Neural progenitor cell (in vitro differentiated cells): ENCODE measurements around the gene CGREF1. TPM values are rescaled to one million over a fixed set of nuclear protein-coding genes. Genes with fewer than 3 reads are reported as not detected.
"Not testable (repeated sequence)": the region's sequence is repeated elsewhere in the genome, so short reads cannot be mapped to it uniquely, and the experiment has no call there.

ENCODE experiments used
- DNase-seq: peaks from one replicate; pipeline ENCODE4 v3.0.0-alpha.2; 2016; ENCODE audit warnings: low spot score
- H2AFZ ChIP-seq: fragments of 200-600 bp; sonication (generic); replicated peaks from 2 replicates; pipeline ENCODE4 v1.6.1; 2016; ENCODE audit warnings: antibody characterized with exemption
- H3F3A ChIP-seq: fragments of 200-600 bp; sonication (generic); 2 replicates; pipeline ENCODE4 v1.6.1; 2016; ENCODE audit warnings: antibody characterized with exemption, low read depth
- H3K27ac ChIP-seq: fragments of 200-600 bp; sonication (generic); 2 replicates; pipeline ENCODE4 v1.5.1; 2016; ENCODE audit warnings: mild to moderate bottlenecking
- H3K27me3 ChIP-seq: fragments of 200-600 bp; sonication (generic); 2 replicates; pipeline ENCODE4 v1.6.1; 2016; ENCODE audit warnings: mild to moderate bottlenecking, moderate library complexity
- H3K36me3 ChIP-seq: fragments of 200-600 bp; sonication (generic); 2 replicates; pipeline ENCODE4 v1.5.1; 2016
- H3K4me1 ChIP-seq: fragments of 200-600 bp; sonication (generic); 2 replicates; pipeline ENCODE4 v1.6.1; 2016; ENCODE audit warnings: mixed run types
- H3K4me2 ChIP-seq: fragments of 200-600 bp; sonication (generic); 2 replicates; pipeline ENCODE4 v1.6.1; 2016
- H3K4me3 ChIP-seq: fragments of 200-600 bp; sonication (generic); 2 replicates; pipeline ENCODE4 v1.5.1; 2016
- H3K79me2 ChIP-seq: fragments of 200-600 bp; sonication (generic); 2 replicates; pipeline ENCODE4 v1.6.1; 2016; ENCODE audit warnings: low read depth
- H3K9ac ChIP-seq: fragments of 200-600 bp; sonication (generic); 2 replicates; pipeline ENCODE4 v1.6.1; 2016
- H3K9me3 ChIP-seq: fragments of 200-600 bp; sonication (generic); 2 replicates; pipeline ENCODE4 v1.5.1; 2016; ENCODE audit warnings: low read depth
- H4K20me1 ChIP-seq: fragments of 200-600 bp; sonication (generic); 2 replicates; pipeline ENCODE4 v1.6.1; 2016; ENCODE audit warnings: low read depth
- H3K27ac Mint-ChIP-seq: 3 replicates; pipeline ENCODE4 v1.8.0; 2021; ENCODE audit warnings: mixed read lengths
- H3K27me3 Mint-ChIP-seq: 2 replicates; pipeline ENCODE4 v1.8.0; 2022; ENCODE audit warnings: low read depth, mild to moderate bottlenecking, inconsistent platforms, moderate library complexity, mixed read lengths; ENCODE audit not compliant: insufficient read depth
- H3K36me3 Mint-ChIP-seq: 3 replicates; pipeline ENCODE4 v1.8.0; 2021; ENCODE audit warnings: mixed read lengths
- H3K4me1 Mint-ChIP-seq: 3 replicates; pipeline ENCODE4 v1.8.0; 2021; ENCODE audit warnings: mixed read lengths
- H3K4me3 Mint-ChIP-seq: 3 replicates; pipeline ENCODE4 v1.8.0; 2021; ENCODE audit warnings: mild to moderate bottlenecking, moderate library complexity, mixed read lengths
- H3K9me3 Mint-ChIP-seq: 3 replicates; pipeline ENCODE4 v1.8.0; 2020; ENCODE audit warnings: mixed read lengths
- EZH2 ChIP-seq: fragments of 200-600 bp; sonication (generic); IDR thresholded peaks from 2 replicates; pipeline ENCODE4 v1.6.1; 2017; ENCODE audit warnings: antibody characterized with exemption, mild to moderate bottlenecking, moderate library complexity
- EZH2phosphoT487 ChIP-seq: fragments of 200-600 bp; sonication (generic); IDR thresholded peaks from 2 replicates; pipeline ENCODE4 v1.6.1; 2017; ENCODE audit warnings: antibody characterized with exemption
- total RNA-seq: library from RNA; depleted of rRNA; stranded (reverse); fragments of >200 nt; gene quantifications from 2 replicates; pipeline ENCODE4 v1.2.3, GENCODE V29; 2015; ENCODE audit warnings: low replicate concordance
- TF ChIP-seq, protein P1 (sequence below): fragments of 200-600 bp; sonication (generic); IDR thresholded peaks from 2 replicates; pipeline ENCODE4 v1.5.1; 2017; ENCODE audit warnings: antibody characterized with exemption, mild to moderate bottlenecking

Gene CGREF1
- total RNA-seq, 1 donor from 2014 or later, result 3.0 TPM

- Histone ChIP-seq H3K4me3 (no peak within 1 kb of the TSS), H2AFZ (peak within 1 kb of the TSS; percentile 70), H3K9me3 (no peaks in the 10 kb centered on the region), H3K27me3 (no peaks in the 10 kb centered on the region), H3K9ac (no peak within 1 kb of the TSS), H3K27ac (no peak within 1 kb of the TSS), H3K4me1 (peaks cover 15% of the 10 kb centered on the region), H3K36me3 (no peaks in the 10 kb centered on the region), H4K20me1 (no peaks in the 10 kb centered on the region), H3K79me2 (no peaks in the 10 kb centered on the region), H3K4me2 (peak within 1 kb of the TSS; percentile 9), H3F3A (peaks cover 11% of the 10 kb centered on the region)
- TF ChIP-seq EZH2, result no peak
- TF ChIP-seq, protein P1, sequence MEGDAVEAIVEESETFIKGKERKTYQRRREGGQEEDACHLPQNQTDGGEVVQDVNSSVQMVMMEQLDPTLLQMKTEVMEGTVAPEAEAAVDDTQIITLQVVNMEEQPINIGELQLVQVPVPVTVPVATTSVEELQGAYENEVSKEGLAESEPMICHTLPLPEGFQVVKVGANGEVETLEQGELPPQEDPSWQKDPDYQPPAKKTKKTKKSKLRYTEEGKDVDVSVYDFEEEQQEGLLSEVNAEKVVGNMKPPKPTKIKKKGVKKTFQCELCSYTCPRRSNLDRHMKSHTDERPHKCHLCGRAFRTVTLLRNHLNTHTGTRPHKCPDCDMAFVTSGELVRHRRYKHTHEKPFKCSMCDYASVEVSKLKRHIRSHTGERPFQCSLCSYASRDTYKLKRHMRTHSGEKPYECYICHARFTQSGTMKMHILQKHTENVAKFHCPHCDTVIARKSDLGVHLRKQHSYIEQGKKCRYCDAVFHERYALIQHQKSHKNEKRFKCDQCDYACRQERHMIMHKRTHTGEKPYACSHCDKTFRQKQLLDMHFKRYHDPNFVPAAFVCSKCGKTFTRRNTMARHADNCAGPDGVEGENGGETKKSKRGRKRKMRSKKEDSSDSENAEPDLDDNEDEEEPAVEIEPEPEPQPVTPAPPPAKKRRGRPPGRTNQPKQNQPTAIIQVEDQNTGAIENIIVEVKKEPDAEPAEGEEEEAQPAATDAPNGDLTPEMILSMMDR, result no peak
- no peak for TF ChIP-seq EZH2phosphoT487
- H3K27ac Mint-ChIP-seq, result peak within 1 kb of the TSS; percentile 94
- H3K27me3 Mint-ChIP-seq, result no peaks in the 10 kb centered on the region
- H3K4me3 Mint-ChIP-seq, result peak within 1 kb of the TSS; percentile 62
- DNase-seq, result peak; percentile 39
- no peaks in the 10 kb centered on the region for H3K36me3 Mint-ChIP-seq
- H3K4me1 Mint-ChIP-seq, result peaks cover 55% of the 10 kb centered on the region
- no peaks in the 10 kb centered on the region for H3K9me3 Mint-ChIP-seq
Observed at GRCh38 chr2:27078267-27079194, 40.4 kb downstream of the CGREF1 start, which contains the start of gene EMILIN1. Gene EMILIN1 (plus strand): TSS chr2:27078615. CDS start chr2:27079066, 451 bp downstream.

GRCh38 chr2:27077231-27077630 is 41.7 kb downstream of the CGREF1 start:
- H3K9me3 ChIP-seq, result no peaks in the 10 kb centered on the region

GRCh38 chr2:27076323-27076722 is 42.6 kb downstream of the CGREF1 start:
- no peaks in the 10 kb centered on the region for H3K9me3 Mint-ChIP-seq
- peaks cover 61% of the 10 kb centered on the region for H3K4me1 Mint-ChIP-seq
- no peak for DNase-seq
- H3K36me3 Mint-ChIP-seq, result no peaks in the 10 kb centered on the region
- H3K27ac ChIP-seq, result no peak overlapping the region
- peaks cover 2% of the 10 kb centered on the region for H3K27me3 Mint-ChIP-seq
- no peak overlapping the region for H2AFZ ChIP-seq
- H3K9ac ChIP-seq, result no peak overlapping the region
- no peaks in the 10 kb centered on the region for H3K9me3 ChIP-seq
- H3K4me1 ChIP-seq, result peaks cover 16% of the 10 kb centered on the region
- no peaks in the 10 kb centered on the region for H4K20me1 ChIP-seq
- no peaks in the 10 kb centered on the region for H3K27me3 ChIP-seq
- H3K79me2 ChIP-seq, result peaks cover under 1% of the 10 kb centered on the region
- H3K4me3 ChIP-seq, result no peak overlapping the region
- H3F3A ChIP-seq, result peaks cover 21% of the 10 kb centered on the region
- H3K4me2 ChIP-seq, result no peak overlapping the region
- H3K27ac Mint-ChIP-seq, result no peak overlapping the region
- H3K36me3 ChIP-seq, result no peaks in the 10 kb centered on the region
- peak overlapping the region; percentile 1 for H3K4me3 Mint-ChIP-seq
- TF ChIP-seq EZH2, result no peak

More at GRCh38 chr2:27077231-27077630, 41.7 kb downstream of the CGREF1 start:
- H3K27me3 Mint-ChIP-seq, result peaks cover 2% of the 10 kb centered on the region
- Histone ChIP-seq H3K27me3 (no peaks in the 10 kb centered on the region), H2AFZ (no peak overlapping the region), H3K4me2 (no peak overlapping the region), H3K27ac (no peak overlapping the region), H3F3A (peaks cover 22% of the 10 kb centered on the region), H3K36me3 (no peaks in the 10 kb centered on the region), H4K20me1 (no peaks in the 10 kb centered on the region), H3K4me1 (peaks cover 20% of the 10 kb centered on the region), H3K4me3 (no peak overlapping the region), H3K9ac (no peak overlapping the region), H3K79me2 (no peaks in the 10 kb centered on the region)
- H3K4me3 Mint-ChIP-seq, result peak overlapping the region; percentile 27
- no peak for TF ChIP-seq EZH2
- TF ChIP-seq EZH2phosphoT487, result no peak
- TF ChIP-seq, protein P1, result no peak
- peak overlapping the region; percentile 50 for H3K27ac Mint-ChIP-seq
- DNase-seq, result no peak
- no peaks in the 10 kb centered on the region for H3K9me3 Mint-ChIP-seq
- no peaks in the 10 kb centered on the region for H3K36me3 Mint-ChIP-seq
- peaks cover 62% of the 10 kb centered on the region for H3K4me1 Mint-ChIP-seq

GRCh38 chr2:27075566-27075871 is 43.4 kb downstream of the CGREF1 start:
- not testable (repeated sequence) for H2AFZ ChIP-seq, H3K9ac ChIP-seq, H3K36me3 ChIP-seq, H3K4me3 ChIP-seq, H4K20me1 ChIP-seq, H3K36me3 Mint-ChIP-seq, H3K27me3 Mint-ChIP-seq, H3K27me3 ChIP-seq, H3K4me3 Mint-ChIP-seq, H3K27ac Mint-ChIP-seq, H3K9me3 Mint-ChIP-seq, H3K27ac ChIP-seq, H3K79me2 ChIP-seq, DNase-seq, H3K4me2 ChIP-seq, H3K9me3 ChIP-seq
- peaks cover 20% of the 10 kb centered on the region for H3F3A ChIP-seq
- peaks cover 61% of the 10 kb centered on the region for H3K4me1 Mint-ChIP-seq
- H3K4me1 ChIP-seq, result peaks cover 18% of the 10 kb centered on the region
